ENCODE results near the gene ADAMTS9. TPM values are rescaled to one million over a fixed set of nuclear protein-coding genes. Genes with fewer than 3 reads are reported as not detected.

The ADAMTS9 gene
- total RNA-seq, 1 donor from 2014 or later, result 5.1 TPM

GRCh38 chr3:64536166-64536565, 151.6 kb downstream of the ADAMTS9 start:
- no peak overlapping the region for H3K27ac Mint-ChIP-seq (ENCODE audit: unreplicated experiment)
- peaks cover 6% of the 10 kb centered on the region for H3K27me3 Mint-ChIP-seq (ENCODE audit: low read depth)
- H3K4me3 Mint-ChIP-seq (ENCODE audit: unreplicated experiment), result no peak overlapping the region
- no peak for DNase-seq (ENCODE audit: low spot score)
- TF ChIP-seq CTCF (IDR thresholded peaks at IDR 0.05), result no peak
- H3K4me1 Mint-ChIP-seq (ENCODE audit: low read depth), result peaks cover 7% of the 10 kb centered on the region
- peaks cover 2% of the 10 kb centered on the region for H3K9me3 Mint-ChIP-seq (ENCODE audit: low read depth)
- peaks cover 4% of the 10 kb centered on the region for H3K36me3 Mint-ChIP-seq (ENCODE audit: low read depth)

- peak overlapping the region; percentile 52 for H3K4me3 Mint-ChIP-seq (ENCODE audit: unreplicated experiment)
- no peak overlapping the region for H3K27ac Mint-ChIP-seq (ENCODE audit: unreplicated experiment)
- TF ChIP-seq CTCF (IDR thresholded peaks at IDR 0.05), result peak; percentile 98
- peaks cover 7% of the 10 kb centered on the region for H3K4me1 Mint-ChIP-seq (ENCODE audit: low read depth)
- H3K36me3 Mint-ChIP-seq (ENCODE audit: low read depth), result peaks cover under 1% of the 10 kb centered on the region
- DNase-seq (ENCODE audit: low spot score), result peak; percentile 94
- peaks cover 6% of the 10 kb centered on the region for H3K27me3 Mint-ChIP-seq (ENCODE audit: low read depth)
- peaks cover under 1% of the 10 kb centered on the region for H3K9me3 Mint-ChIP-seq (ENCODE audit: low read depth)
Observed at GRCh38 chr3:64533617-64534317, 154.0 kb downstream of the ADAMTS9 start.

GRCh38 chr3:64530434-64531049, 157.3 kb downstream of the ADAMTS9 start:
- H3K4me3 Mint-ChIP-seq (ENCODE audit: unreplicated experiment), result no peak overlapping the region
- peak; percentile 91 for TF ChIP-seq CTCF (IDR thresholded peaks at IDR 0.05)
- DNase-seq (ENCODE audit: low spot score), result no peak
- no peaks in the 10 kb centered on the region for H3K9me3 Mint-ChIP-seq (ENCODE audit: low read depth)
- H3K4me1 Mint-ChIP-seq (ENCODE audit: low read depth), result peaks cover 7% of the 10 kb centered on the region
- H3K27me3 Mint-ChIP-seq (ENCODE audit: low read depth), result peaks cover 6% of the 10 kb centered on the region
- H3K36me3 Mint-ChIP-seq (ENCODE audit: low read depth), result no peaks in the 10 kb centered on the region
- H3K27ac Mint-ChIP-seq (ENCODE audit: unreplicated experiment), result no peak overlapping the region

- Mint-ChIP-seq H3K4me3 (ENCODE audit: unreplicated experiment) (no peak overlapping the region), H3K4me1 (ENCODE audit: low read depth) (peaks cover 3% of the 10 kb centered on the region), H3K27me3 (ENCODE audit: low read depth) (no peaks in the 10 kb centered on the region), H3K9me3 (ENCODE audit: low read depth) (peaks cover 14% of the 10 kb centered on the region), H3K36me3 (ENCODE audit: low read depth) (peaks cover 10% of the 10 kb centered on the region), H3K27ac (ENCODE audit: unreplicated experiment) (no peak overlapping the region)
- DNase-seq (ENCODE audit: low spot score), result no peak
- no peak for TF ChIP-seq CTCF (IDR thresholded peaks at IDR 0.05)
Observed at GRCh38 chr3:64523324-64523723, 164.5 kb downstream of the ADAMTS9 start.

GRCh38 chr3:64520334-64520733, 167.5 kb downstream of the ADAMTS9 start:
- no peak for TF ChIP-seq CTCF (IDR thresholded peaks at IDR 0.05)
- no peak overlapping the region for H3K27ac Mint-ChIP-seq (ENCODE audit: unreplicated experiment)
- peaks cover 3% of the 10 kb centered on the region for H3K4me1 Mint-ChIP-seq (ENCODE audit: low read depth)
- no peak overlapping the region for H3K4me3 Mint-ChIP-seq (ENCODE audit: unreplicated experiment)
- H3K36me3 Mint-ChIP-seq (ENCODE audit: low read depth), result peaks cover 12% of the 10 kb centered on the region
- no peaks in the 10 kb centered on the region for H3K27me3 Mint-ChIP-seq (ENCODE audit: low read depth)
- H3K9me3 Mint-ChIP-seq (ENCODE audit: low read depth), result peaks cover 14% of the 10 kb centered on the region
- DNase-seq (ENCODE audit: low spot score), result no peak
